ENCODE data around the gene TEC.

GRCh38 chr4:48175806-48176205, 93.8 kb downstream of the TEC start:
- TF ChIP-seq CTCF (IDR thresholded peaks at IDR 0.05; ENCODE audit: poor library complexity, severe bottlenecking) (no peak), POLR2AphosphoS5 (IDR thresholded peaks at IDR 0.05) (no peak), MXI1 (conservative IDR thresholded peaks at IDR 0.05; ENCODE audit: poor library complexity, severe bottlenecking) (no peak), EP300 (conservative IDR thresholded peaks at IDR 0.05; ENCODE audit: poor library complexity, severe bottlenecking) (no peak), REST (IDR thresholded peaks at IDR 0.05; ENCODE audit: borderline replicate concordance) (no peak), EZH2 (IDR thresholded peaks at IDR 0.05; ENCODE audit: borderline replicate concordance, insufficient read depth, low read length, poor library complexity, severe bottlenecking) (no peak)
